PC-9 (cell line): ENCODE measurements around the gene CAPN14.

Experiments
- CTCF ChIP-seq: fragments of 200-600 bp; sonication (generic); conservative IDR thresholded peaks from 2 replicates; pipeline ENCODE4 v1.6.1; 2017; ENCODE audit warnings: mixed run types, antibody characterized with exemption, mild to moderate bottlenecking, moderate library complexity
- EZH2 ChIP-seq: fragments of 200-600 bp; sonication (generic); IDR thresholded peaks from 2 replicates; pipeline ENCODE4 v1.8.0; 2017; ENCODE audit warnings: antibody characterized with exemption, low read depth

- no peak for TF ChIP-seq CTCF
- no peak for TF ChIP-seq EZH2
Observed at GRCh38 chr2:31193806-31194205, 23.5 kb downstream of the CAPN14 start.
